Hepatocyte (in vitro differentiated cells): ENCODE results near the gene ADGRG7. TPM values are rescaled to one million over a fixed set of nuclear protein-coding genes. Genes with fewer than 3 reads are reported as not detected.

Source experiments
- DNase-seq: peaks from one replicate; pipeline ENCODE4 v3.0.0-alpha.2; 2016; ENCODE audit warnings: low spot score
- H2AFZ ChIP-seq: fragments of 200-600 bp; sonication (generic); 2 replicates; pipeline ENCODE4 v1.6.0; 2016; ENCODE audit warnings: antibody characterized with exemption, mild to moderate bottlenecking
- H3K27ac ChIP-seq: fragments of 200-600 bp; sonication (generic); 2 replicates; pipeline ENCODE4 v1.5.1; 2016; ENCODE audit warnings: mild to moderate bottlenecking
- H3K27me3 ChIP-seq: fragments of 200-600 bp; sonication (generic); 2 replicates; pipeline ENCODE4 v1.6.1; 2016
- H3K36me3 ChIP-seq: fragments of 200-600 bp; sonication (generic); replicated peaks from 2 replicates; pipeline ENCODE4 v1.5.1; 2016; ENCODE audit warnings: low read depth; ENCODE audit not compliant: insufficient read depth
- H3K4me1 ChIP-seq: fragments of 200-600 bp; sonication (generic); 2 replicates; pipeline ENCODE4 v1.5.1; 2016; ENCODE audit warnings: mild to moderate bottlenecking, moderate library complexity; ENCODE audit not compliant: insufficient read depth
- H3K4me2 ChIP-seq: fragments of 200-600 bp; sonication (generic); 2 replicates; pipeline ENCODE4 v1.6.0; 2016
- H3K4me3 ChIP-seq: fragments of 200-600 bp; sonication (generic); 2 replicates; pipeline ENCODE4 v1.5.1; 2016; ENCODE audit warnings: mild to moderate bottlenecking
- H3K79me2 ChIP-seq: fragments of 200-600 bp; sonication (generic); 2 replicates; pipeline ENCODE4 v1.6.0; 2017; ENCODE audit warnings: mild to moderate bottlenecking
- H3K9me2 ChIP-seq: fragments of 200-600 bp; sonication (generic); replicated peaks from 2 replicates; pipeline ENCODE4 v1.6.0; 2017; ENCODE audit warnings: mild to moderate bottlenecking; ENCODE audit not compliant: insufficient read depth
- H3K9me3 ChIP-seq: fragments of 200-600 bp; sonication (generic); 2 replicates; pipeline ENCODE4 v1.5.1; 2016; ENCODE audit warnings: low read depth, mild to moderate bottlenecking
- H4K20me1 ChIP-seq: fragments of 200-600 bp; sonication (generic); 2 replicates; pipeline ENCODE4 v1.6.0; 2016; ENCODE audit warnings: mild to moderate bottlenecking; ENCODE audit not compliant: insufficient read depth, poor library complexity, severe bottlenecking
- EZH2 ChIP-seq: fragments of 200-600 bp; sonication (generic); IDR thresholded peaks from 2 replicates; pipeline ENCODE4 v1.6.1; 2016; ENCODE audit warnings: antibody characterized with exemption, mild to moderate bottlenecking, borderline replicate concordance
- EZH2phosphoT487 ChIP-seq: fragments of 200-600 bp; sonication (generic); IDR thresholded peaks from one replicate; pipeline ENCODE4 v1.6.1; 2018; ENCODE audit warnings: antibody characterized with exemption, mild to moderate bottlenecking, low read depth, moderate library complexity; ENCODE audit not compliant: unreplicated experiment, severe bottlenecking
- WGBS: methylation state at CpG from one replicate; pipeline ENCODE4 v1.1.6; 2016; ENCODE audit warnings: low lambda C conversion rate; ENCODE audit errors: missing lambda C conversion rate; 5-methylcytosine and 5-hydroxymethylcytosine counted together
- polyA plus RNA-seq: library from polyadenylated mRNA; unstranded; fragments of >200 nt; fragmentation: Nextera tagmentation; extraction: Ambion mirVana; gene quantifications from 2 replicates; pipeline ENCODE4 v1.2.1, GENCODE V29; 2016
- total RNA-seq: library from RNA; depleted of rRNA; stranded (reverse); fragments of >200 nt; gene quantifications from 2 replicates; pipeline ENCODE4 v1.2.3, GENCODE V29; 2014
- TF ChIP-seq, protein P1 (sequence below): fragments of 200-600 bp; sonication (generic); IDR thresholded peaks from 2 replicates; pipeline ENCODE4 v1.5.1; 2016; ENCODE audit warnings: antibody characterized with exemption, mild to moderate bottlenecking; ENCODE audit not compliant: poor library complexity

Gene ADGRG7
- total and polyA plus RNA-seq, 2 experiments from 2014 or later, result 4.9 to 33.3 TPM

DNA sequence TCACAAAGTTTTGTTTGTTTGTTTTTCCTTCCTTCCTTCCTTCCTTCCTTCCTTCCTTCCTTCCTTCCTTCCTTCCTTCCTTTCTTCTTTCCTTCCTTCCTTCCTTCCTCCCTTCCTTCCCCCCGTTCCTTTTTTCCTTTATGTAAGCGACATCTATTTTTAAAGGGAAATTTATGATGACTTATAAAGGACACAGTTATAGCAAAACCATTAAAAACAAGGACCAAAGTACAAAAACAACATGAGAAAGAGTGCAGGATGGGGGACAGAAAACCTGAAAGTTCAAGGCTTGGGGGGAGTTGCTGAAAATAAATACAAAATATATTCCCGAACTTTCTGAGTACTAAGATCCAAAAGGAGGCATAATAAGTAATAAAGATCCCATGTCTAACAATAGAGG, 1.8 kb downstream of the ADGRG7 start:
- WGBS, result 56% methylated on average over 3 of the region's 3 CpGs
- no peak overlapping the region for H3K4me3 ChIP-seq

GRCh38 chr3:100613721-100614390, 4.5 kb downstream of the ADGRG7 start:
- Histone ChIP-seq H3K36me3 (no peaks in the 10 kb centered on the region), H3K27ac (peak overlapping the region; percentile 48), H3K4me2 (peak overlapping the region; percentile 64), H2AFZ (no peak overlapping the region), H3K9me3 (no peaks in the 10 kb centered on the region), H3K27me3 (no peaks in the 10 kb centered on the region), H3K79me2 (peaks cover 19% of the 10 kb centered on the region), H3K9me2 (no peaks in the 10 kb centered on the region), H4K20me1 (no peaks in the 10 kb centered on the region), H3K4me1 (no peaks in the 10 kb centered on the region), H3K4me3 (no peak overlapping the region)
- no peak for TF ChIP-seq EZH2phosphoT487
- TF ChIP-seq EZH2, result no peak
- TF ChIP-seq, protein P1, sequence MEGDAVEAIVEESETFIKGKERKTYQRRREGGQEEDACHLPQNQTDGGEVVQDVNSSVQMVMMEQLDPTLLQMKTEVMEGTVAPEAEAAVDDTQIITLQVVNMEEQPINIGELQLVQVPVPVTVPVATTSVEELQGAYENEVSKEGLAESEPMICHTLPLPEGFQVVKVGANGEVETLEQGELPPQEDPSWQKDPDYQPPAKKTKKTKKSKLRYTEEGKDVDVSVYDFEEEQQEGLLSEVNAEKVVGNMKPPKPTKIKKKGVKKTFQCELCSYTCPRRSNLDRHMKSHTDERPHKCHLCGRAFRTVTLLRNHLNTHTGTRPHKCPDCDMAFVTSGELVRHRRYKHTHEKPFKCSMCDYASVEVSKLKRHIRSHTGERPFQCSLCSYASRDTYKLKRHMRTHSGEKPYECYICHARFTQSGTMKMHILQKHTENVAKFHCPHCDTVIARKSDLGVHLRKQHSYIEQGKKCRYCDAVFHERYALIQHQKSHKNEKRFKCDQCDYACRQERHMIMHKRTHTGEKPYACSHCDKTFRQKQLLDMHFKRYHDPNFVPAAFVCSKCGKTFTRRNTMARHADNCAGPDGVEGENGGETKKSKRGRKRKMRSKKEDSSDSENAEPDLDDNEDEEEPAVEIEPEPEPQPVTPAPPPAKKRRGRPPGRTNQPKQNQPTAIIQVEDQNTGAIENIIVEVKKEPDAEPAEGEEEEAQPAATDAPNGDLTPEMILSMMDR, result no peak
- DNase-seq, result no peak
- 77% methylated on average over 4 of the region's 4 CpGs for WGBS

More for the DNA sequence above, 1.8 kb downstream of the ADGRG7 start:
- H3K4me1 ChIP-seq, result no peaks in the 10 kb centered on the region
- H4K20me1 ChIP-seq, result no peaks in the 10 kb centered on the region
- no peaks in the 10 kb centered on the region for H3K9me2 ChIP-seq
- no peaks in the 10 kb centered on the region for H3K36me3 ChIP-seq
- H3K4me2 ChIP-seq, result peak overlapping the region; percentile 56
- H3K27me3 ChIP-seq, result no peaks in the 10 kb centered on the region
- TF ChIP-seq, protein P1, result no peak
- no peak for TF ChIP-seq EZH2
- no peak for TF ChIP-seq EZH2phosphoT487
- no peaks in the 10 kb centered on the region for H3K9me3 ChIP-seq
- H3K79me2 ChIP-seq, result peaks cover 15% of the 10 kb centered on the region
- no peak for DNase-seq
- no peak overlapping the region for H2AFZ ChIP-seq
- H3K27ac ChIP-seq, result no peak overlapping the region

DNA sequence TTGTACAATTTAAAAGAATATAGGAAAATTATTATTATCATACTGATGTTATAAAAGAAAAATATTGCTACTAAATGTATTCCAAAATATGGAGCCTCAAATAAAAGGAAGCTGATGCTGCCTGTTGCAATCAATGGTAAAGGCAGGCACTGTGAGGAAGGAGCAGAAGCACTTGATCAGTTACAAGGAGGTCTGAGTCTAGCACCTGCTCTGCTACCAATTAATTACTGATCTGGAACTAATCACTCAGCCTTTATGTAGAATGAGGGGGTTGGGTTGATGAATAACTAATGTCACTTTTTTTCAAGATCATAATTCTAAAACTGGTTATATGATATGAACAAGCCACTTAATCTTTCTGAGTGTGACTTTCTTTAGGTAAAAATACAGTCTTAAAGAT, 5.5 kb downstream of the ADGRG7 start:
- Histone ChIP-seq H3K9me2 (no peaks in the 10 kb centered on the region), H3K36me3 (no peaks in the 10 kb centered on the region), H3K4me3 (no peak overlapping the region), H3K4me2 (peak overlapping the region; percentile 64), H3K4me1 (no peaks in the 10 kb centered on the region), H3K79me2 (peaks cover 19% of the 10 kb centered on the region), H3K9me3 (no peaks in the 10 kb centered on the region), H2AFZ (no peak overlapping the region), H4K20me1 (no peaks in the 10 kb centered on the region), H3K27me3 (no peaks in the 10 kb centered on the region), H3K27ac (no peak overlapping the region)
- DNase-seq, result no peak
- TF ChIP-seq EZH2phosphoT487, result no peak

- TF ChIP-seq EZH2 (no peak), EZH2phosphoT487 (no peak)
- TF ChIP-seq, protein P1, result no peak
- no peaks in the 10 kb centered on the region for H3K27me3 ChIP-seq
- H3K79me2 ChIP-seq, result peaks cover 12% of the 10 kb centered on the region
- no peaks in the 10 kb centered on the region for H4K20me1 ChIP-seq
- H3K9me2 ChIP-seq, result no peaks in the 10 kb centered on the region
- no peak overlapping the region for H3K27ac ChIP-seq
- no peak for DNase-seq
- no peak overlapping the region for H2AFZ ChIP-seq
- H3K4me2 ChIP-seq, result peak overlapping the region; percentile 64
- H3K4me1 ChIP-seq, result no peaks in the 10 kb centered on the region
- H3K36me3 ChIP-seq, result no peaks in the 10 kb centered on the region
- H3K9me3 ChIP-seq, result no peaks in the 10 kb centered on the region
- H3K4me3 ChIP-seq, result no peak overlapping the region
These were observed 6.3 kb downstream of the ADGRG7 start for GRCh38 chr3:100615684-100616083.
